H1 (cell line): ENCODE results near the gene FAM219A.

ENCODE experiments used
- ASH2L ChIP-seq: fragments of 200-600, 300-600 bp; sonication (generic); IDR thresholded peaks from one replicate; pipeline ENCODE4 v1.7.1; 2017; ENCODE audit warnings: low read length
- EGR1 ChIP-seq: IDR thresholded peaks from 2 replicates; pipeline ENCODE4 v1.6.1; 2011; ENCODE audit warnings: low read depth, low read length, borderline replicate concordance
- EP300 ChIP-seq, 2 experiments: IDR thresholded peaks; 1 replicate in 1 of 2; 2 replicates in 1 of 2; pipeline ENCODE4 v1.6.1; 2011 to 2012; ENCODE audit warnings: low read depth in 2 of 2, low read length in 2 of 2, mild to moderate bottlenecking in 2 of 2, borderline replicate concordance in 1 of 2, inconsistent platforms in 1 of 2, moderate library complexity in 1 of 2
- EZH2 ChIP-seq: fragments of 200-600 bp; sonication (generic); IDR thresholded peaks from 2 replicates; pipeline ENCODE4 v1.7.1; 2012; ENCODE audit warnings: low read depth, mild to moderate bottlenecking, moderate library complexity, low read length, inconsistent platforms; ENCODE audit not compliant: severe bottlenecking
- GABPA ChIP-seq: IDR thresholded peaks from 2 replicates; pipeline ENCODE4 v1.6.1; 2011; ENCODE audit warnings: mild to moderate bottlenecking, low read length, moderate library complexity, borderline replicate concordance; ENCODE audit not compliant: insufficient read depth
- POLR2A ChIP-seq, 2 experiments: IDR thresholded peaks; 1 replicate in 1 of 2; 2 replicates in 1 of 2; pipeline ENCODE4 v1.6.1; 2011; ENCODE audit warnings: low read depth in 2 of 2, low read length in 2 of 2, mild to moderate bottlenecking in 2 of 2; ENCODE audit errors: control extremely low read depth in 1 of 2
- RBBP5 ChIP-seq: IDR thresholded peaks from 2 replicates; pipeline ENCODE4 v1.7.1; 2012; ENCODE audit warnings: low read depth, mild to moderate bottlenecking, inconsistent platforms, low read length, moderate library complexity, borderline replicate concordance
- RXRA ChIP-seq: IDR thresholded peaks from 2 replicates; pipeline ENCODE4 v1.6.1; 2011; ENCODE audit warnings: low read depth, mild to moderate bottlenecking, low read length, moderate library complexity; ENCODE audit not compliant: insufficient read depth
- YY1 ChIP-seq: IDR thresholded peaks from 2 replicates; pipeline ENCODE4 v1.6.1; 2011; ENCODE audit warnings: low read depth, mild to moderate bottlenecking, low read length
- TF ChIP-seq, protein P1 (sequence below), 3 experiments: IDR thresholded peaks; 1 replicate in 2 of 3; 2 replicates in 1 of 3; pipeline versions ENCODE4 v1.5.1 to v1.6.1; 2011; ENCODE audit warnings: low read length in 3 of 3, mild to moderate bottlenecking in 3 of 3, inconsistent platforms in 2 of 3, low read depth in 1 of 3, moderate library complexity in 1 of 3; ENCODE audit not compliant: insufficient read depth in 1 of 3; ENCODE audit errors: control extremely low read depth in 1 of 3
- TF ChIP-seq, protein P2 (sequence below): IDR thresholded peaks from 2 replicates; pipeline ENCODE4 v1.6.1; 2012; ENCODE audit warnings: inconsistent platforms

DNA sequence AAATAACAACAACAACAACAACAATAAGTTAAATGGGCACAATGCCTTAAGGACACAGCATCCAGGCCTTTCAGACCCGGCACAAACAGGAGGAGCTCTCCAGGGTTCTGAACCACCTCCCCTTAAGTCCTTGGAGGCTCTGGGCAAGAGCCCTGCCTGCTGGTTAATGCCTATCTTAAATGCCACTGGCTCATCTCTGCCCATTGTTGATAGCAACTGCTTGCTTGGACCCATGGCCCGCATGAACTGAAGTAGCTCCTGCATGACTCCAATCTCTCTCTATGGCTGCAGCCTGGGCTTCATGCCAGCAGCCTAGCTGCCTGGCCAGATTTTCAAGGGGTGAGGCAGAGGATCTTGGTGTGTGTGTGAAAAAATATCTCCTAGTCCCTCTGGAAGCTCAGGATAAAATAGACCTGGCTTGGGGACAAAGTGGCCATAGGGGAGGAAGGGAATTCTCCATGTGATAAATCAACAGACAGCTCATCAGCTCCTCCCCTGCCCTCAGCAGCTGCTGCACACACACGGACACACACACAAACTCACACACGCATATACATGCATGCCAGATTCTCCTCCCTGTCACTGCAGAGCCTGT is 27.4 kb downstream of the FAM219A start:
- TF ChIP-seq YY1 (no peak), POLR2A (IDR thresholded peaks at IDR 0.05; ENCODE audit: control extremely low read depth in 1 of 2, low read depth in 2 of 2, low read length in 2 of 2) (no peak), EZH2 (no peak), RBBP5 (no peak), EP300 (IDR thresholded peaks at IDR 0.05; ENCODE audit: borderline replicate concordance in 1 of 2, low read depth in 2 of 2, low read length in 2 of 2) (no peak), EGR1 (no peak), RXRA (no peak), GABPA (no peak), ASH2L (no peak)
- TF ChIP-seq, protein P1, sequence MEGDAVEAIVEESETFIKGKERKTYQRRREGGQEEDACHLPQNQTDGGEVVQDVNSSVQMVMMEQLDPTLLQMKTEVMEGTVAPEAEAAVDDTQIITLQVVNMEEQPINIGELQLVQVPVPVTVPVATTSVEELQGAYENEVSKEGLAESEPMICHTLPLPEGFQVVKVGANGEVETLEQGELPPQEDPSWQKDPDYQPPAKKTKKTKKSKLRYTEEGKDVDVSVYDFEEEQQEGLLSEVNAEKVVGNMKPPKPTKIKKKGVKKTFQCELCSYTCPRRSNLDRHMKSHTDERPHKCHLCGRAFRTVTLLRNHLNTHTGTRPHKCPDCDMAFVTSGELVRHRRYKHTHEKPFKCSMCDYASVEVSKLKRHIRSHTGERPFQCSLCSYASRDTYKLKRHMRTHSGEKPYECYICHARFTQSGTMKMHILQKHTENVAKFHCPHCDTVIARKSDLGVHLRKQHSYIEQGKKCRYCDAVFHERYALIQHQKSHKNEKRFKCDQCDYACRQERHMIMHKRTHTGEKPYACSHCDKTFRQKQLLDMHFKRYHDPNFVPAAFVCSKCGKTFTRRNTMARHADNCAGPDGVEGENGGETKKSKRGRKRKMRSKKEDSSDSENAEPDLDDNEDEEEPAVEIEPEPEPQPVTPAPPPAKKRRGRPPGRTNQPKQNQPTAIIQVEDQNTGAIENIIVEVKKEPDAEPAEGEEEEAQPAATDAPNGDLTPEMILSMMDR (IDR thresholded peaks at IDR 0.05; ENCODE audit: control extremely low read depth in 1 of 3, insufficient read depth in 1 of 3, low read depth in 1 of 3, low read length in 3 of 3) = no peak
- TF ChIP-seq, protein P2, sequence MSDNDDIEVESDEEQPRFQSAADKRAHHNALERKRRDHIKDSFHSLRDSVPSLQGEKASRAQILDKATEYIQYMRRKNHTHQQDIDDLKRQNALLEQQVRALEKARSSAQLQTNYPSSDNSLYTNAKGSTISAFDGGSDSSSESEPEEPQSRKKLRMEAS = no peak
